NB4 (cell line): ENCODE data around the gene GDPGP1.

Source experiments
- DNase-seq: peaks from one replicate; pipeline ENCODE4 v3.0.0; 2010; ENCODE audit warnings: low read depth
- H3K4me3 ChIP-seq: one replicate; pipeline ENCODE4 v1.5.1; 2011; ENCODE audit warnings: mild to moderate bottlenecking, low read depth, low read length, moderate library complexity
- CTCF ChIP-seq: IDR thresholded peaks from one replicate; pipeline ENCODE4 v1.5.1; 2012; ENCODE audit warnings: low read depth, low read length
- MAX ChIP-seq: IDR thresholded peaks from 2 replicates; pipeline ENCODE4 v1.6.1; 2011; ENCODE audit warnings: low read depth, low read length
- MYC ChIP-seq: IDR thresholded peaks from 2 replicates; pipeline ENCODE4 v1.6.1; 2011; ENCODE audit warnings: low read depth, low read length
- POLR2A ChIP-seq: IDR thresholded peaks from 2 replicates; pipeline ENCODE4 v1.6.1; 2011; ENCODE audit warnings: mild to moderate bottlenecking; ENCODE audit not compliant: insufficient read length; ENCODE audit errors: extremely low read depth

GDPGP1 gene

GRCh38 chr15:90232941-90233386 is 1.0 kb upstream of the GDPGP1 start:
- peak overlapping the region; percentile 96 for H3K4me3 ChIP-seq
- no peak for DNase-seq
- no peak for TF ChIP-seq POLR2A
- peak; percentile 21 for TF ChIP-seq CTCF
- no peak for TF ChIP-seq MAX
- no peak; the same call in 1 of the 2 replicates for TF ChIP-seq MYC

GRCh38 chr15:90233387-90234095 is 468 bp upstream of the GDPGP1 start, which contains the start of gene CIB1:
CIB1 (minus strand) TSS chr15:90233941; CDS start chr15:90233885, 56 bp downstream.
- DNase-seq: peak; percentile 99
- TF ChIP-seq POLR2A: peak; percentile 74
- TF ChIP-seq MAX: peak; percentile 45; the same call in 1 of the 2 replicates
- peak; percentile 69 for TF ChIP-seq MYC
- no peak for TF ChIP-seq CTCF
- H3K4me3 ChIP-seq: peak within 1 kb of the TSS; percentile 96

- H3K4me3 ChIP-seq: no peak overlapping the region
- TF ChIP-seq POLR2A: no peak
- no peak for TF ChIP-seq MAX
- no peak for TF ChIP-seq MYC
- no peak for TF ChIP-seq CTCF
- peak; percentile 24 for DNase-seq
These were observed 5.4 kb downstream of the GDPGP1 start for GRCh38 chr15:90239371-90239770.

GRCh38 chr15:90240856-90241255 is 6.8 kb downstream of the GDPGP1 start:
- TF ChIP-seq MAX: no peak
- no peak for TF ChIP-seq CTCF
- no peak for TF ChIP-seq MYC
- TF ChIP-seq POLR2A: no peak
- no peak for DNase-seq
- no peak overlapping the region for H3K4me3 ChIP-seq

GRCh38 chr15:90241343-90242192 is 7.6 kb downstream of the GDPGP1 start:
- DNase-seq: no peak
- no peak overlapping the region for H3K4me3 ChIP-seq
- TF ChIP-seq MYC: no peak
- no peak for TF ChIP-seq MAX
- TF ChIP-seq POLR2A: no peak
- no peak for TF ChIP-seq CTCF
